DMS53 (cell line): Measurements from ENCODE around the gene ATXN1.
A peak's percentile ranks its signal among the peaks of the same experiment; 100 is the strongest.

Experiments
- DNase-seq: peaks from one replicate; lab custom pipeline; 2025; lab: John Stamatoyannopoulos, UW

The ATXN1 gene

DNA sequence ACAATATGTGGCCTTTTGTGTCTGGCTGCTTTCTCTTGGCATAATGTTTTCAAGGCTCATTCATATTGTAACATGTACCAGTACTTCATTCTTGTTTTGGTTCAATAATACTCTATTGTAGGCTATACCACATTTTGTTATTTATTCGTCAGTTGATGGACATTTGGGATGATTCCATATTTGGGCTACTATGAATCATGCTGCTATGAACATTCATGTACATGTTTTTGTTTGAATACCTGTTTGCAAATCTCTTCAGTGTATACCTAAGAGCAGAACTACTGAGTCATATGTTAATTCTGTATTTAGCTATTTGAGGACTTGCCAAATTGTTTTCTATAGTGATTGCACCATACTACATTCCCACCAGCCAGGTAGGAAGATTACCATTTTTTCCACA lies 263.0 kb downstream of the ATXN1 start:
- peak; percentile 27 for DNase-seq

GRCh38 chr6:16496991-16497801 lies 264.1 kb downstream of the ATXN1 start:
- DNase-seq: no peak

DNA sequence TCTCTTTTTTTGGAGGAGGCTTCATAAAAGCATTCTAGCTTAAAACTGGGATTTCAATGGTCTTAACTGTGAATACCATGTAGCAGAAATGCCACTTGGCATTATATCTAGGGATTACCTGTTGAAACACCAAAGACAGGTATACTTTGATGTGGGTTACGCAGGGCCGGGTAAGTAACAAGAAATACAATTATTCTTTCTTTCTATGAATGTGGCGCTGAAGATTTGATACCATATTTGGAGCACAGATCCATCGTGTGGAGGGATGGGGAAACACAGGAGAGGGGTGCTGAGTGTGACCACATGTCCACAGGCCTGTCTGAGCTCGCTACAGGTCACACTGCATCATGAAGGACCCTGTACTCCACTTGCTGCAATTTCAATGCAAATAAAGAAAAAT lies 265.1 kb downstream of the ATXN1 start:
- DNase-seq: no peak

DNA sequence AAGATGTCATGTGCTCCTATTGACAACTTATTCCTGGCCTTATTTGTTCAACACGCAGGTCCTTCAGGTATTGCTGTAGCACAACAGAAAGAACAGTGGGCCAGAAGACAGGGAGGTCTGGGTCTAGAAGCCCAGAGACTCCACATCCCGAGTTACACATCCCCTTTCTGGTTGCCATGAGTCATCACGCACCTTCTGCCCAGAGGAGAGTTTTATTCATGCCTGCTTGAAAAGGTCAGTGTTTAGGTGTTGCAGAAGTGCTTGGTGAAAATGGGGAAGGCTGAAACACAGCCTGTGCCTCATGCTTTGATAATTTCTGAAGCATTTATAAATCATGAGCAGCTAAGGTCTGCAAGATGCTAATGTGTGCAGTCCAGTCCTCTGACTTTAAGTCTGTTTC lies 266.5 kb downstream of the ATXN1 start:
- DNase-seq: peak; percentile 34

GRCh38 chr6:16493802-16494201 lies 267.5 kb downstream of the ATXN1 start:
- DNase-seq: no peak

DNA sequence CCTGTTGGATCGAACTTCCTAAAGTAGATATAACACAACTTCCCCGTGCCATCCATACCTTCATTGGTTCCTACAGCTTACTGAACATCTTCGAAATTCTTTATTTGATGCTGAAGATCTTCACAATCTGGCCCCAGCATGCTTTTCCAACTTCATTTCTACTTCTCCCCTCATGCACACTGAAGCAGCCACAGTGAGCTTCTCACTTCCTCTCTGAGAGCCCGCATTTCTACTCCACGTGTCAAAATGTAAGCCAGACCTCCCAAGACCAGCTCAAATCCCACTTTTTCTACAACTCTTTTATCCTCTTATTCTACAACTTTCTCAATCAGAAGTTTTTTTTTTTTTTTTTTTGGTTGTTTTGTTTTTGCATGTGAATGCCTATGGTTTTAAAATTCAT lies 268.1 kb downstream of the ATXN1 start:
- no peak for DNase-seq

- DNase-seq: no peak
Observed at GRCh38 chr6:16491666-16492313, 269.5 kb downstream of the ATXN1 start.

- no peak for DNase-seq
Observed at GRCh38 chr6:16490616-16491015, 270.6 kb downstream of the ATXN1 start.

- DNase-seq: no peak
Observed at GRCh38 chr6:16488813-16489212, 272.4 kb downstream of the ATXN1 start.

GRCh38 chr6:16487996-16488674 lies 273.1 kb downstream of the ATXN1 start:
- DNase-seq: no peak

DNA sequence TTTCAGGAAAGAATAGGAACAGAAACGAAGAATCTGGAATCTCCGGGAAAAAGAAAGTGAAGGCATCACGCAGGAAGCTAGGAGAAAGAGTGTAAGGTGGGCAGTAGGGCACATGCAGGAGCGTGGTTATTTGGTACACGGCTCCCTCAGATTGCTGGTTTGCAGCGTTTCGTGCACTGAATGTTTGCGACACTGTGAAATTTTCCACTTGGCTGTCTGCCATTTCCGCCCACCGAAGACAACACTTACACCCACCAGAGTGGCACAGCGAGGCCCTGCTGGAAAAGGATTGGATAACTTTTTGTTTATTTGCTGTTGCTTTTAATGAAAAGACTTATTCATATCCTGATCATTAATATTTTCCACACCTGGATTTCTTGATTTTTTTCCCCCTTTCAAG lies 274.6 kb downstream of the ATXN1 start:
- no peak for DNase-seq

DNA sequence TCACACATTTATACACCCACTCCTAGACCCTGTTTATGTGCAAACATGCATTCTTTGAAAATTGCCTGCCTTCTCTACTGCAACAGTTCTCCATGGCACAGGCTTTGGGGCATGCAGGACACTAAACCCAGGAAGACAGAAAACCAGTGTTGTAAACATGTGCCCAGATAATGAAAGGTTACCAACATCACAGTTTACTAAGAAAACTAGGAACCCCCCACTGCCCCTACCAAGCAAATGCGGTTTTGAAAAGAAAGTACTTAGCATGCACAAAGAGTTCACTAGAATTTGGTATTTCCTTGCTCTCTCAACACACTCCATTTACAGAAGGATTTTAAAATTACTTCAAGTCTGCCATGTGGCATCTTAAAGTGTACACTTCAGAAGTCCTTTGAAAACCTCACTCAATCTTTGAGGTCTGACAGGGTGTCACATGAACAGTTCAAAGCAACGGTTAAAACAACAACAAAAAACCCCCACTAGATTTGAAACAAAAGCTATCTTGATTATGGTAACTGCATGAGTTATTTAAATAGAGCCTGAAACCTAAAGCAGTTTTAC lies 277.9 kb downstream of the ATXN1 start:
- no peak for DNase-seq

- DNase-seq: no peak
Observed at GRCh38 chr6:16482702-16483314, 278.5 kb downstream of the ATXN1 start.

DNA sequence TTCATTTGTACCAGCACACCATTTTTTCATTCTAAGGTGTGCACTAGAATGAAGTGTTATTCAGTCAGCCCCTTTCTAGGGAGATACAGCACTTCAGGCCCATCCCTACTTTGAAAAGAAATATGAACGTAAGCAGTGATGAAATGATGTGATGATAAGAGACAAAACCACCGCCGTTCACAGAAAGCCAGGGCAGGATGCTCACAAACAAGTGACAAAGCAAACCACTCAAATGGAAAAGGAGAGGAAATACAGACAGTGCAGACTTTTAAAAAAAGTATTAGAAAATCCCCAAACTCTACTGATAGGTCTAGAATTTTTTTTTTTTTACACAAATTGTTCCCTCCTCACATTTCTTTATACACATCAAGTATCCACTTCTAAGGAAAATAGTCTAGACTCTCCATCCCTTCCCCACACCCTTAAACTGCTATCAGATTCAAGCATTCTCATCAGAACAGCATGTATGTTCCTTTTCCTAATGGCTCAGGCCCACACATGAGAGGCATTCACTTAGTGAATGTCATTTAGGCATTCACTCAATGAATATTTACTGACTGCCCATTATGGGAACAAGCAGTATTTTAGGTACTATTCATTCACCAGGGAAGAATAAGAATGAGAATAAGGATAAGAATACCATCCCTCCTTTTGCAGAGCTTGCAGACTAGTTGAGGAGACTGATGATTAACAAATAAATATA lies 279.4 kb downstream of the ATXN1 start:
- DNase-seq: no peak

GRCh38 chr6:16480763-16481560 lies 280.3 kb downstream of the ATXN1 start:
- no peak for DNase-seq

DNA sequence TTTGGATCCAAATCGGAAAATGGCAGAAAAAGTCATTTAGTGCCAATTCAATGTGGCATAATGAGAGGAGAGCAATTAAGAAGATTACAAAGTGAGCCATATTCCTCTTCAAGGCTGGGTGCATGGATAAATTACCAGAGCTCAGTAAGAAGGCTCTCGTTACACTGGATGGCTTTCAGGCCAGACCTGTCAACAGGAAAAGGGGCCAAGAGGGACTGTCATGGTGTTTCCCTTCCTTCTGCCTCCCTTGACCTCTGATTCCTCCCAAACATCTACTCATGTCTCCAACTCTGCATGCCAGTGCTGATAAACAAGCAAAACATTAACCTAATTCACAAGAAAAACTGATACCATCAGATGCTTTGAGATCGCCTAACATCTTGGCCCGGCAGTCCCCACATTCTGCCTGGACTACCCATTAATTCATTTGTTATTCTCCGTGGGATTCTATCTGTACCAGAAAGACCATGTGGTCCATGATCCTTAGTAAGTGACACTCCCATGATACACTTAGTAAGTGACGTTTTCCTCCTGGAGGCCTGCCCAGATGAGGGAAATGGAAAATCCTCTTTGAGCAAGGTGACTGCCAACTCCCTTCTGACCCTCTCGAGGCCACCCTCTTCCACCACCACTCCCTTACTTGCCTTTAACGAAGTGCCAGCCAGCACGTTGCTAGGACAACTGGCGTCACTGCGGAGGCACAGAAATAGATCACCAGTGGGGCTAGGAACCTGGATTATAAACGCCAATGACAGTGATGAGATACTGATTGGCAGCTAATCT lies 283.7 kb downstream of the ATXN1 start:
- no peak for DNase-seq

DNA sequence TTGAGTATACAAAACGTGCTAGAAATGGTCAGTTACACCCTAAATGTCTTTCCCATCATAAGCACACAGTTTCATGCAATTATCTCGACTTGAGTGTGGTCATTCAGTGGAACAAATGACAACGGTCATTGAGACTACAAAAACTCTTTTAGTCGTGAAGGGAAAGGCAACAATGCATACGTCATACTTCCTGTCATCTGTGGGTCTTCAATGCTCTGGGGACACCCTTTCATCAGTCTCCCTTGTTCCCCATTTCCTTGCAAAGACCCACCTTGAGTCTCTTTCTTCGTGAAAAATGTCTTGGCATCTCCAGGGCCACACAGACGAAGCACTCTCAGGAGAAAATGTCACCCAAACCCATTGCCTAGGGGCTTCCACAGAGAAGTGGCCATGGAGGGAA lies 284.4 kb downstream of the ATXN1 start:
- DNase-seq: no peak

DNA sequence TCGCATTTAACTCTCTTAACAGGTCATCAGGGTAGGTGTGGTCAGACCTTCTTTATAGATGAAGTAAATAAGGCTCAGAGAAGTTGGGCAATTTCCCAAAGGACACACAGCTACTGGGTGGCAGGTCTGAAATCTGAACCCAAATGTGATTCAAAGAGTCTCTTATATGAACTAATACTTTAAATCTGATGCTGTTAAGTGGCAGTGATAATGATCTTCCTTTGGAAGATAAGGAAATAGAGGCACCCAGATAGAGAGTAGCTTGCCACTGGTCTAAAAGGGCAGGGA lies 285.8 kb downstream of the ATXN1 start:
- DNase-seq: no peak

GRCh38 chr6:16474772-16475493 lies 286.3 kb downstream of the ATXN1 start:
- no peak for DNase-seq
